Panc1 (cell line): ENCODE measurements around the gene NGB.

ENCODE experiments used
- CTCF ChIP-seq: fragments of 450-650 bp; IDR thresholded peaks from 2 replicates; pipeline ENCODE4 v1.5.1; 2017; ENCODE audit warnings: mild to moderate bottlenecking
- POLR2AphosphoS5 ChIP-seq: IDR thresholded peaks from 2 replicates; pipeline ENCODE4 v1.6.1; 2012; ENCODE audit warnings: mild to moderate bottlenecking, low read depth, low read length, moderate library complexity
- REST ChIP-seq, 2 experiments: IDR thresholded peaks; 2 replicates each; pipeline ENCODE4 v1.6.1; 2011 to 2012; ENCODE audit warnings: low read depth in 2 of 2, control low read depth in 1 of 2, low read length in 1 of 2, mild to moderate bottlenecking in 1 of 2, moderate library complexity in 1 of 2; ENCODE audit not compliant: insufficient read depth in 1 of 2

GRCh38 chr14:77249286-77249685 is 21.7 kb downstream of the NGB start:
- TF ChIP-seq CTCF (no peak), POLR2AphosphoS5 (no peak), REST (IDR thresholded peaks at IDR 0.05; ENCODE audit: insufficient read depth in 1 of 2, low read depth in 2 of 2, low read length in 1 of 2) (no peak)
